ENCODE measurements around the gene PPM1L. TPM values are rescaled to one million over a fixed set of nuclear protein-coding genes. Genes with fewer than 3 reads are reported as not detected.

PPM1L gene
- total RNA-seq, 1 experiment from 2014 or later, result 13.2 TPM

- Histone ChIP-seq H2AFZ (ENCODE audit: low read depth, low read length, poor library complexity, severe bottlenecking) (no peak overlapping the region), H3K4me2 (ENCODE audit: low read length) (no peak overlapping the region), H3K36me3 (ENCODE audit: control insufficient read depth in 1 of 2, insufficient read depth in 2 of 2, low read length in 2 of 2) (no peaks in the 10 kb centered on the region), H4K20me1 (ENCODE audit: insufficient read depth) (no peaks in the 10 kb centered on the region), H3K27ac (ENCODE audit: low read depth, low read length) (no peak overlapping the region), H3K4me1 (ENCODE audit: control insufficient read depth in 1 of 2, insufficient read depth in 2 of 2, low read length in 2 of 2) (no peaks in the 10 kb centered on the region), H3K4me3 (replicated peaks in 1 of 2; ENCODE audit: low read depth in 1 of 2, low read length in 2 of 2) (no peak overlapping the region), H3K79me2 (ENCODE audit: insufficient read depth, low read length) (no peaks in the 10 kb centered on the region), H3K27me3 (ENCODE audit: insufficient read depth, low read length) (no peaks in the 10 kb centered on the region), H3K9ac (ENCODE audit: low read length) (no peak overlapping the region), H3K9me3 (ENCODE audit: control insufficient read depth in 1 of 2, insufficient read depth in 1 of 2, low read depth in 1 of 2, low read length in 2 of 2) (no peaks in the 10 kb centered on the region), H3K9me2 (ENCODE audit: insufficient read depth) (no peaks in the 10 kb centered on the region)
- ChIA-PET POLR2A (no interaction called here), CTCF (no interaction called here), RAD21 (ENCODE audit: low non-redundant PET in 1 of 2, low total read pairs in 2 of 2, uncharacterized antibody in 2 of 2, unreplicated experiment in 2 of 2) (no interaction called here)
- DNase-seq (ENCODE audit: low read depth, low spot score) (no peak), ATAC-seq (no peak)
- intact Hi-C loops (cut with micrococcal nuclease), result no loop called here
- BruUV-seq (replicated peaks), result no TSS peak
- TF ChIP-seq TCF7L2 (IDR thresholded peaks at IDR 0.05; ENCODE audit: borderline replicate concordance, extremely low read depth, insufficient read depth, insufficient read length) (no peak), CBX3 (IDR thresholded peaks at IDR 0.05; ENCODE audit: low read depth) (no peak), REST (IDR thresholded peaks at IDR 0.05; ENCODE audit: low read depth) (no peak), POLR2A (IDR thresholded peaks at IDR 0.05; ENCODE audit: borderline replicate concordance, extremely low read depth, insufficient read depth, insufficient read length) (no peak), JUND (IDR thresholded peaks at IDR 0.05) (no peak), RAD21 (IDR thresholded peaks at IDR 0.05; ENCODE audit: low read depth) (no peak), ATF3 (IDR thresholded peaks at IDR 0.05) (no peak), ZFX (IDR thresholded peaks at IDR 0.05) (no peak), ZBTB33 (IDR thresholded peaks at IDR 0.05; ENCODE audit: extremely low read depth, insufficient replicate concordance, low read length) (no peak), SP1 (IDR thresholded peaks at IDR 0.05; ENCODE audit: low read depth) (no peak), EZH2 (IDR thresholded peaks at IDR 0.05) (no peak), CTCF (IDR thresholded peaks at IDR 0.05 in 2 of 3, conservative IDR thresholded peaks at IDR 0.05 in 1 of 3; ENCODE audit: borderline replicate concordance in 1 of 3, insufficient read depth in 1 of 3, low read depth in 2 of 3, low read length in 2 of 3) (no peak), CEBPB (IDR thresholded peaks at IDR 0.05; ENCODE audit: low read depth) (no peak), YY1 (IDR thresholded peaks at IDR 0.05; ENCODE audit: extremely low read depth, insufficient replicate concordance, low read depth, low read length) (no peak), EZH2phosphoT487 (IDR thresholded peaks at IDR 0.05; ENCODE audit: borderline replicate concordance) (no peak), EGR1 (IDR thresholded peaks at IDR 0.05; ENCODE audit: low read depth) (no peak), FOSL1 (IDR thresholded peaks at IDR 0.05; ENCODE audit: low read depth) (no peak), SRF (IDR thresholded peaks at IDR 0.05; ENCODE audit: low read depth) (no peak), POLR2AphosphoS5 (IDR thresholded peaks at IDR 0.05; ENCODE audit: low read depth, low read length) (no peak)
These were observed 311.3 kb downstream of the PPM1L start for GRCh38 chr3:161067335-161067734.

All from HCT116 (cell line).